ENCODE results near the gene DZIP1.

DNA sequence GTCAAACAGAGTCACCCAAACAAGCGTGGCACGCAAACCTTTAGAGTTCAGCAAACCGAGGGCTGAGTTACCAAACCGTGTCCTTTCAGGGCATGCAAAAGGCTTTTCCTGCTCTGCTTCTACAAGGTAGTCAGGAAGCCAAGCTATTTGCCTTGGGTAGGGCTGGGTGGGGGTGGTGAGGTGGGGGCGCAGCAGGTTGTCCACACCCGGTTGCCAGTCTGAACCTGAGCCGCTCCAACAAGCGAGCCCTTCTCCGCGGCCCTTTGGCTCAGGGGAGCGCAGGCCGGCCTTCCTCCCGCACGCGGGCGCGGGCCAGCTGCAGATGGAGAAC lies 92.3 kb downstream of the DZIP1 start:
- TF ChIP-seq, protein P1, sequence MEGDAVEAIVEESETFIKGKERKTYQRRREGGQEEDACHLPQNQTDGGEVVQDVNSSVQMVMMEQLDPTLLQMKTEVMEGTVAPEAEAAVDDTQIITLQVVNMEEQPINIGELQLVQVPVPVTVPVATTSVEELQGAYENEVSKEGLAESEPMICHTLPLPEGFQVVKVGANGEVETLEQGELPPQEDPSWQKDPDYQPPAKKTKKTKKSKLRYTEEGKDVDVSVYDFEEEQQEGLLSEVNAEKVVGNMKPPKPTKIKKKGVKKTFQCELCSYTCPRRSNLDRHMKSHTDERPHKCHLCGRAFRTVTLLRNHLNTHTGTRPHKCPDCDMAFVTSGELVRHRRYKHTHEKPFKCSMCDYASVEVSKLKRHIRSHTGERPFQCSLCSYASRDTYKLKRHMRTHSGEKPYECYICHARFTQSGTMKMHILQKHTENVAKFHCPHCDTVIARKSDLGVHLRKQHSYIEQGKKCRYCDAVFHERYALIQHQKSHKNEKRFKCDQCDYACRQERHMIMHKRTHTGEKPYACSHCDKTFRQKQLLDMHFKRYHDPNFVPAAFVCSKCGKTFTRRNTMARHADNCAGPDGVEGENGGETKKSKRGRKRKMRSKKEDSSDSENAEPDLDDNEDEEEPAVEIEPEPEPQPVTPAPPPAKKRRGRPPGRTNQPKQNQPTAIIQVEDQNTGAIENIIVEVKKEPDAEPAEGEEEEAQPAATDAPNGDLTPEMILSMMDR (IDR thresholded peaks at IDR 0.05), result no peak
- TF ChIP-seq POLR2A (IDR thresholded peaks at IDR 0.05), result no peak

Data from adrenal gland (tissue), 5 donors.